GM23248 (cell line): ENCODE results near the gene PTGER1.

Experiments used
- EZH2 ChIP-seq: fragments of 200-600 bp; sonication (generic); IDR thresholded peaks from 2 replicates; pipeline ENCODE4 v1.6.1; 2018; ENCODE audit warnings: antibody characterized with exemption, mild to moderate bottlenecking; ENCODE audit not compliant: insufficient read depth, poor library complexity, severe bottlenecking
- EZH2phosphoT487 ChIP-seq: fragments of 200-600 bp; sonication (generic); IDR thresholded peaks from 2 replicates; pipeline ENCODE4 v1.6.1; 2018; ENCODE audit warnings: antibody characterized with exemption, moderate library complexity, mild to moderate bottlenecking, low read depth; ENCODE audit not compliant: insufficient read depth

- TF ChIP-seq EZH2: no peak
- no peak for TF ChIP-seq EZH2phosphoT487
These were observed 1.1 kb downstream of the PTGER1 start for GRCh38 chr19:14473978-14474578.
